PC-3 (cell line): ENCODE data around the gene MYLK. TPM values are rescaled to one million over a fixed set of nuclear protein-coding genes. Genes with fewer than 3 reads are reported as not detected.
"Not testable (repeated sequence)": the region's sequence is repeated elsewhere in the genome, so short reads cannot be mapped to it uniquely, and the experiment has no call there.

Source experiments
- ATAC-seq: fragments of 200-7000 bp; cut with Tn5 transposase; 2 replicates; pipeline ENCODE4 v1.9.1; 2020; ENCODE audit warnings: mild to moderate bottlenecking, moderate library complexity
- BruUV-seq: library from RNA; stranded (reverse); fragments of 400-500 nt; replicated peaks from 2 replicates; lab custom pipeline; 2021; lab: Mats Ljungman, UMichigan
- CTCF ChIA-PET: fragments of 300-600 bp; sonication (Branson Sonifier 250); formaldehyde crosslinking; loops from one replicate; lab custom pipeline; 2022; ENCODE audit warnings: antibody characterized with exemption; lab: Charles Lee
- POLR2A ChIA-PET: fragments of 300-600 bp; sonication (Branson Sonifier 250); formaldehyde crosslinking; loops from one replicate; lab custom pipeline; 2022; ENCODE audit warnings: antibody characterized with exemption; ENCODE audit not compliant: unreplicated experiment; lab: Charles Lee
- DNase-seq: peaks from one replicate; pipeline ENCODE4 v3.0.0-alpha.2; 2015
- H2AFZ ChIP-seq: fragments of 300-600 bp; sonication (generic); 2 replicates; pipeline ENCODE4 v1.6.0; 2016; ENCODE audit warnings: antibody characterized with exemption, low read length
- H3F3A ChIP-seq: fragments of 300-600 bp; sonication (generic); one replicate; pipeline ENCODE4 v1.6.0; 2017; ENCODE audit warnings: antibody characterized with exemption, low read length, control low read depth, mild to moderate bottlenecking; ENCODE audit not compliant: unreplicated experiment
- H3K27ac ChIP-seq: fragments of 300-600 bp; sonication (generic); 2 replicates; pipeline ENCODE4 v1.5.1; 2016; ENCODE audit warnings: mild to moderate bottlenecking, low read length
- H3K27me3 ChIP-seq: fragments of 300-600 bp; sonication (generic); 2 replicates; pipeline ENCODE4 v1.6.1; 2016; ENCODE audit warnings: low read length, mixed read lengths
- H3K36me3 ChIP-seq: fragments of 300-600 bp; sonication (generic); 2 replicates; pipeline ENCODE4 v1.6.1; 2016; ENCODE audit warnings: low read depth, mixed run types, low read length, mixed read lengths
- H3K4me1 ChIP-seq: fragments of 300-600 bp; sonication (generic); 2 replicates; pipeline ENCODE4 v1.5.1; 2016; ENCODE audit warnings: low read length; ENCODE audit not compliant: insufficient read depth
- H3K4me2 ChIP-seq: fragments of 300-600 bp; sonication (generic); 2 replicates; pipeline ENCODE4 v1.6.0; 2016; ENCODE audit warnings: low read length
- H3K4me3 ChIP-seq: fragments of 300-600 bp; sonication (generic); 2 replicates; pipeline ENCODE4 v1.5.1; 2016; ENCODE audit warnings: mild to moderate bottlenecking, low read length, mixed read lengths
- H3K79me2 ChIP-seq: fragments of 300-600 bp; sonication (generic); 2 replicates; pipeline ENCODE4 v1.6.1; 2017; ENCODE audit warnings: low read length, mixed read lengths
- H3K9ac ChIP-seq: fragments of 300-600 bp; sonication (generic); 2 replicates; pipeline ENCODE4 v1.6.0; 2016; ENCODE audit warnings: mild to moderate bottlenecking, low read length
- H3K9me2 ChIP-seq: fragments of 300-600 bp; sonication (generic); replicated peaks from 2 replicates; pipeline ENCODE4 v1.6.1; 2016; ENCODE audit warnings: mixed run types, low read length, mixed read lengths
- H3K9me3 ChIP-seq: fragments of 300-600 bp; sonication (generic); 2 replicates; pipeline ENCODE4 v1.6.1; 2016; ENCODE audit warnings: low read length, mixed read lengths
- H4K20me1 ChIP-seq: fragments of 300-600 bp; sonication (generic); 2 replicates; pipeline ENCODE4 v1.6.1; 2016; ENCODE audit warnings: low read length, mixed read lengths
- CTCF ChIP-seq: fragments of 300-600 bp; sonication (generic); conservative IDR thresholded peaks from 2 replicates; pipeline ENCODE4 v1.5.1; 2017; ENCODE audit warnings: antibody characterized with exemption, low read depth, mild to moderate bottlenecking, low read length
- EZH2 ChIP-seq: fragments of 300-600 bp; sonication (generic); IDR thresholded peaks from one replicate; pipeline ENCODE4 v1.6.1; 2017; ENCODE audit warnings: antibody characterized with exemption, mild to moderate bottlenecking, low read length; ENCODE audit not compliant: unreplicated experiment
- EZH2phosphoT487 ChIP-seq: fragments of 300-600 bp; sonication (generic); IDR thresholded peaks from 2 replicates; pipeline ENCODE4 v1.6.1; 2018; ENCODE audit warnings: mild to moderate bottlenecking, antibody characterized with exemption, low read length, borderline replicate concordance
- intact Hi-C: fragments of 100-400 bp; cut with micrococcal nuclease; formaldehyde crosslinking; loops from 2 replicates; pipeline ENCODE4 v1.9.0; 2023
- total RNA-seq: library from RNA; depleted of rRNA; stranded (reverse); fragments of >200 nt; gene quantifications from 2 replicates; pipeline ENCODE4 v1.2.3, GENCODE V29; 2014

Gene MYLK
- total RNA-seq, 1 experiment from 2014 or later, result 6.9 TPM

DNA sequence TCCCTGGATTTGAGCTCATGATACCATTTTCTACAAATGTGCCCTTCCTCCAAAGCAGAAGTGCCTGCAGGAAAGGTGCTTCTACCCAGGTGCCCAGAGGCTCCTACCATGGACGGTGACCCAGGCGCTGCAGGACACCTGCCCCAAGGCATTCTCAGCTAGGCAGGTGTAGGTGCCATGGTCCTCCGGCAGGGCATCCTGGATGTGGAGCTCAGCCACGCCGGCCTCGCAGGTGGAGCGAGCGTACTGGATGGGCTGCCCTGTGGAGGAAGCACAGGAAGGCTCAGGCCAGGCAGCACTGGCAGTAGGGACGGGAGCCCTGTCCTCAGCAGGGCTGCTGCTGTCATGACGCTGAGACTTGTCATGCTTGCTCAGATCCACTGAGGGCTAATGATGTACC, 162.1 kb downstream of the MYLK start:
- POLR2A ChIA-PET, result no interaction called here
- TF ChIP-seq EZH2, result no peak
- TF ChIP-seq EZH2phosphoT487, result no peak
- no peak for TF ChIP-seq CTCF
- no peak overlapping the region for H3K27ac ChIP-seq
- H3F3A ChIP-seq, result no peaks in the 10 kb centered on the region
- no peaks in the 10 kb centered on the region for H4K20me1 ChIP-seq
- DNase-seq (no peak), ATAC-seq (no peak)
- no peaks in the 10 kb centered on the region for H3K36me3 ChIP-seq
- CTCF ChIA-PET, result interaction anchor here (0.6 kb wide), 1 partner anchor 66 kb away, joined by 3 read pairs; no protein-coding TSS in a partner anchor
- no peaks in the 10 kb centered on the region for H3K9me3 ChIP-seq
- no peaks in the 10 kb centered on the region for H3K27me3 ChIP-seq
- no peak overlapping the region for H2AFZ ChIP-seq
- H3K4me2 ChIP-seq, result no peak overlapping the region
- no peaks in the 10 kb centered on the region for H3K79me2 ChIP-seq
- no peak overlapping the region for H3K4me3 ChIP-seq
- no peaks in the 10 kb centered on the region for H3K9me2 ChIP-seq
- intact Hi-C loops, result no loop called here
- no peaks in the 10 kb centered on the region for H3K4me1 ChIP-seq
- no peak overlapping the region for H3K9ac ChIP-seq
- no TSS peak for BruUV-seq

GRCh38 chr3:123721095-123721689, 162.9 kb downstream of the MYLK start:
- H4K20me1 ChIP-seq, H3K27ac ChIP-seq, H3K27me3 ChIP-seq, H3K4me3 ChIP-seq, H3K9me3 ChIP-seq, intact Hi-C loops, H3K79me2 ChIP-seq, H3K36me3 ChIP-seq, H3K9ac ChIP-seq, CTCF ChIA-PET, H2AFZ ChIP-seq, DNase-seq, H3K4me1 ChIP-seq, ATAC-seq, POLR2A ChIA-PET, BruUV-seq, H3K4me2 ChIP-seq, H3K9me2 ChIP-seq, H3F3A ChIP-seq: not testable (repeated sequence)

DNA sequence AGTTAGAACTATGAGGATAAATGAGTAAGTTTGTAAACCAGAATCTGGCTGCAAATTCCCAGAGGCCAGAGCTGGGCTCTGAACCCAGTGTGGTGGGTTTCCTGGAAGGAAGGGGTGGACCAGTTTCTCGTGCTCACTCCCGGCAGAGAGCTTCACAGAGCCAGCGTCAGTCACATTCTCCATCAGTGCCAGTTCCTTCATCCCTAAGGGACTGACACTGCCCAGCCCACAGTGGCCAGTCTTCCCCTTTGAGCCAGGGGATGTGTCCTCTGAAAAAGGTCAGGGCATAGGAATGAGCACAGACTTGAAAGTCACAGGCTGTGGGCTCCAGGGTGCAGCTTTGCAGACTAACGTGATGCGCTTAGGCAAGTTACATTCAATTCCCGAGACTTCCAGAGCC, 163.5 kb downstream of the MYLK start:
- BruUV-seq, result no TSS peak
- ATAC-seq, result no peak
- no peak overlapping the region for H3K27ac ChIP-seq

More for the DNA sequence above, 163.5 kb downstream of the MYLK start:
- Histone ChIP-seq H3K9ac (no peak overlapping the region), H2AFZ (no peak overlapping the region), H3K4me2 (no peak overlapping the region), H3K4me1 (no peaks in the 10 kb centered on the region), H3K27me3 (no peaks in the 10 kb centered on the region), H3K36me3 (no peaks in the 10 kb centered on the region), H3K4me3 (no peak overlapping the region), H3K79me2 (no peaks in the 10 kb centered on the region), H3K9me2 (no peaks in the 10 kb centered on the region), H3F3A (no peaks in the 10 kb centered on the region), H4K20me1 (no peaks in the 10 kb centered on the region), H3K9me3 (no peaks in the 10 kb centered on the region)
- ChIA-PET CTCF (no interaction called here), POLR2A (no interaction called here)
- intact Hi-C loops, result no loop called here
- TF ChIP-seq EZH2phosphoT487 (no peak), EZH2 (no peak), CTCF (no peak)
- DNase-seq, result no peak
